NCI-H2196 (cell line): ENCODE data around the gene TTC39C.

ENCODE experiments used
- DNase-seq: peaks from one replicate; lab custom pipeline; 2025; ENCODE audit not compliant: unreplicated experiment; lab: John Stamatoyannopoulos, UW

Gene TTC39C

DNA sequence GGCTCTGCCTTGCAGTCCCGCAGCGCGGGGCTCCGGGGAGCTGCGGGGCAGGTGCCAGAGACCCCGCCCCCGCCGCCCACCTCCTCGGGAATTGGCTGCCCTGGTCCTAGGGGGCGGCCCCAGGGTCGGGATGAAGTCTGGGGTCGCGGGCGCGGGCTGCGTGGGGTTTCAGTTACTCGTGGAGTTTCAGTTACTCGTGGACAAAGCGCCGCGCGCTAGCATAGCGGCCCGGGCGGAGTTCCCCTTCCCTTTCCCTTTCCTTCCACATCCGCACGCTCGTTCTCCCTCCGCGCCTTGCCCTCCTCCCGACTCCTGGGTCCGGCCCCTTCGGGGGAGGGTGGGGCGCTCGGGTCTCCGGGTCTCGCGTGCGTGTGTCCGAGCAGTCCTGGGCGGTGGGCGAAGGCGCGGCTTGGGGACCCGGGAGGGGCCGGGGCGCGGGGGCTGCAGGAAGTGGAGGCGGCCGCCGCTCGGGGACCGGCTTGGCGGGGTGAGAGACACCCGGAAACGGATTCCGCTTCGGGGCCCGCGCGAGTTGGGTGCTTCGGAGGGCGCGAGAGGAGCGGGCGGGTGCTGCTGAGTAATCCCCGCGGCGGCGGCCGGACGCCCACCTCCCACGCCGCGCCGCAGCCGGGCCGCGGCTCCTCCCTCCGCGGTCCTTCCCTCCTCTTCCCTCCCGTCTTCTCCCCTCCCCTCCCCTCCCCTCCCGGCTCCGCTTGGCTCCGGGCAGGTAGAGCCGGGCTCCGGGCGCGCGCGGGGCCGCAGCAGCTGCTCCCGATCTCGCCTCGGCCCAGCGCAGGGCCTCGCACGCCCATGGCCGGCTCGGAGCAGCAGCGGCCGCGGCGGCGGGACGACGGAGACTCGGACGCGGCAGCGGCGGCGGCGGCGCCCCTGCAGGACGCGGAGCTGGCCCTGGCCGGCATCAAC is at the start of gene TTC39C:
TSS of gene TTC39C (plus strand) at position 693 of the 924 bp plus-strand sequence. CDS start at position 811, 118 bp downstream.
- DNase-seq = peak; percentile 62

DNA sequence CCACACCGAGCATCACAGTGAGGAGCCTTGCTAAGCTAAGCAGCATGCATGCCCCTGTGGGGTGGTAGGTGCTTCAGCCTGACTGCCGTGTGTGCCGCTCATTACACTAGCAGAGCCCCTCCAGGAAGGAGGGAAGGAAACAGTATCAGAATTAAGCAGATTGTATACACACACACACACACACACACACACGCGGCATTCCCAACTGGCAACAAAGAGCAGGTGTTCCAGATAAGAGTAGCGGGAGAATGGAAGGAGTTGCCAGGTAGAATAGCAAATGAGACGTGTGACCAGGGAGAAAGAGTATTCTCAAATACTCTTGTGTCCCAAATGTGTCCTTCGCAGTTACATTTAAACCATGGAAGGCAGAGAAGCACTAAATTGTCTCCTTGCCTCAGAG is 47.6 kb upstream of the TTC39C start:
- no peak for DNase-seq

DNA sequence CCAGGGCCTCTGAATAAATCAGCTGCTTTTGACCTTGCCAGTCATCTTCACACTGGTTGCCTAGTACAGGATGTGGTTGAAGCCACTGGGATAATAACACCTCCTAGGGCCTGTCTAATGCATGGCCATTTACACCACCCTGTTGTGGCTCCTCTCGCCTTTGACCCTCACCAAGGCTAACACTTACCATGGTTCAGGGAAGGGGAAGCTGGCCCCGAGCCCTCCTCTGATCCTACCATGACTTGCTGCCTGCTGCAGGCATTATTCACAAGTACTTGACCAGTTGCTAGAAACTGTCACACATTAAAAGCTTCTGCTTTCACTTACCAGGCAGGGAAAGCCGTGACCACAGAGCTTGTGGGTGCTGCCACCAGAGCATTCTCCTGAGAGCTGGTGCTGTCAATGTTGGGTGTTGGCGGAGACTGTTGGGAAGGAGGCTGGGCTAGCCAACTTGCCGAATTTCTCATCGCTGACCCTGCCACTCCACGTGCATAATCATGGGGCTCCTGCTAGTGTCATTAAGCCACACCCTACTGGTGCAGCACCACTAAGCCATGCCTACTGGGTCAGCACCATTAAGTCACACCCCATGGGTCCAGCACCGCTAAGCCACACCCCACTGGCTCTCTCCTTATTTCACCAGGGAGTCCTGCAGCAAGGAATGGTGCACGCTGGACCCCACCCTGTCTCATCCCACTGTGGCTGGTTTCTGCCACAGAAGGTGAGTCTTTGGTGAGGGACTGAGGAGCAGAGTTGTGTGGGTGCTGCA is 47.0 kb upstream of the TTC39C start:
- no peak for DNase-seq

DNA sequence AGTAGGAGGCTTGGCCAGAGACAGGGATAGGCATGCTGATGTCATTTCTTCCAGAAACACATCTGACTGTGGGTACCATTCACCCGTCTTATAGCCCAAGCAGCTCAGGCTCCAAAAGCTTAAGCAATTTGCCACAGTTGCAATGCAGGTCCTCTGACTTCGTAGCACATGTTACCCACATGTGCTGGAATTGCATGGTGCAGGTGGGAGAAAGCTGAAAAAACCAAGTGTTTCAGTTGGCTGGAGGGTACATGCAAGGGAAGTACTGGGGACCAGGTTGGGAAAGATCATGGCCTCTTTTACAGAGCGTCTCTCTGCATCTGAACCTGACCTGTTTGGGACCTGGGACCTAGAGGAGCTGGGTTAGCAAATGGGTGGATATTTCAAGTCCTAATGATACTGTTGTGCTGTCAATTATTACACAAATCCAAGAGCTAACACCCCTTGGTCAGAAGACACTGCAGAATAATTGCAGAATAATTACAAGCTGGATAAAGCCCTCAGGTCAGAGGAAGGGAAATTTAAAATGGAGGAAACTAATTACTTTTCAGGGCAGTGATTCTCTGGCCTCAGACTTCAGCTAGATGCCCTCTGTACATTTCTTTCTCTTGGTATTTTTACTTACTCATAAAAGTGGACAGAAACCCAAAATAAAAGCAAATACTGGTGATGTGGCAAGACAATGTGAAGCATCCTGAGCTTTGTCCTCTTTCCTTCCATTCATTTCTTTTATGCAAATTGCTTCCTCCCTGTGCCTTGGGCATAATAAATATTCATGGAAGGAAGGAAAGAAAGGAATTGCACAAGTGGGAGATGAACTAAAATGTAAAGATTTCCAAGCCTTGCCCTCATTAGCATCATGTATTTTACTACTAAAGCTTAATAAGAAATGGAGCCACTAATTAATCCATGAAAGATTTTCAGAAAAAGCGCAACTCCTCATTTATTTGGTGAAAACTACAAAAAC is 45.6 kb upstream of the TTC39C start:
- DNase-seq = no peak

DNA sequence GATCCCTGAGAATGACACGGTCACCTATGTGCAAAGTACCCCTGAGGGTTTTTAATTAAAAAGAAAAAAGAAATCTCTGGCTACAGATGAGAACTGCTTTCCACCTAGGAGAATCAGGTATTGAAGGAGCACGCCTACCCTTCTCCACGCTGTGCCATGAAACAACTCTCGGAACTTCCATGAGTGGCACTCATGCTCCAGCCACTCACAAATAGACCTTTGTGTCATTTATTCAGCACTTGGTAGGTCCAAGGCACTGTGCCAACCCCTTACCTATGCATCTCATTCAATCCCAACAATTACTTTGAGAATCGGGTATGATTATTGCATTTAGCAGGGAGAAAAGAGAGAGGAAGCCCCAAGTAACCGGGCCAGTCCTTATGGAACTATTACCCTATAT is 44.9 kb upstream of the TTC39C start:
- no peak for DNase-seq

DNA sequence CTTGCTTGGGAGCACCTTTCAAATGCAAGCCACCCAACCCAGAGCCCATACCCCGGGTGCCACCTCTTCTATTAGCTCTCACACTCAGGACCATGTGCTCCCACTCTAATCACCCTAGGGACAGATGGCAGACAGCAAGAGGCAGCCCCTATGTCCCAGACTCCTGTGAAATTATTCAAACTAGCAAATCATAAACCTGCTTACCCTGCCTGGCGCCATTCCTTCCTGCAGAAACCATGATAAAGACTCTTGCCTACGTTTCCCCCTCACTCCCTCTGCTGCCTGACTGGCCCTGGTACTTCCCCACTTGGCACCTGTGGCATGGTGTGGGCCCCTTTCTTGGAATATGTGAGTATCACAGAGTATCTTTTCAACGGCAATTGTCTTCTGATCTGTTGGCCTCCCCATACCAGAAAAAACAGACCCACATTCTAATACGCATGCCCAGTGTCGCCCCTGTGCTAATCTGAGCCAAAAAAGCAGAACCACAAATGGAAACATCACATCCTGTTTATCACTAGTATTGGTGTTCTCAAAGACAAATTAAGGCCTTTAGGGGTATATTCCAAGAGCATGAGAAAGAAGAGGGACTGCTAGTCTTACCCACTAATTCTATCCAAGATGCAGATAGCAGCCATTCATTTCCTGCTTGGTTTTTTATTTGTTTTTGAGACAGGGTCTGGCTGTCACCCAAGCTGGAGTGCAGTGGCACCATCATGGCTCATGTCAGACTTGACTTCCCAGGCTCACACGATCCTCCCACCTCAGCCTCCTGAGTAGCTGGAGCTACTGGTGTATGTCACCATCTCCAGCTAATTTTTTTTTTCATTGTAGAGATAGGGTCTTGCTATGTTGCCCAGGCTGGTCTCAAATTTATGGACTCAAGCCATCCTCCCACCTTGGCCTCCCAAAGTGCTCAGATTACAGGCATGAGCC is 44.1 kb upstream of the TTC39C start:
- no peak for DNase-seq

DNA sequence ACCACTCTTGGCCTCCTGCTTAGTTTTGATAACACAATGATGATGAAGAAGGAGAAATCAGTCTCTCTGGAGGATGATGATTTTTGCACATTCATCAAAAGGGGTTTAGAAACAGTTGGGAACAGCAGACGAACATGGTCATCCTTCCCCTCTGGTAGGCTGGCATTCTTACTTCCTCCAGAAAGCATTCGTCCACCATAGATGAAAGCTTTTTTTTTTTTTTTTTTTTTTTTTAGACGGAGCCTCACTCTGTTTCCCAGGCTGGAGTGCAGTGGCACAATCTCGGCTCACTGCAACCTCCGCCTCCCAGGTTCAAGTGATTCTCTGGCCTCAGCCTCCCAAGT is 43.5 kb upstream of the TTC39C start:
- DNase-seq = no peak

DNA sequence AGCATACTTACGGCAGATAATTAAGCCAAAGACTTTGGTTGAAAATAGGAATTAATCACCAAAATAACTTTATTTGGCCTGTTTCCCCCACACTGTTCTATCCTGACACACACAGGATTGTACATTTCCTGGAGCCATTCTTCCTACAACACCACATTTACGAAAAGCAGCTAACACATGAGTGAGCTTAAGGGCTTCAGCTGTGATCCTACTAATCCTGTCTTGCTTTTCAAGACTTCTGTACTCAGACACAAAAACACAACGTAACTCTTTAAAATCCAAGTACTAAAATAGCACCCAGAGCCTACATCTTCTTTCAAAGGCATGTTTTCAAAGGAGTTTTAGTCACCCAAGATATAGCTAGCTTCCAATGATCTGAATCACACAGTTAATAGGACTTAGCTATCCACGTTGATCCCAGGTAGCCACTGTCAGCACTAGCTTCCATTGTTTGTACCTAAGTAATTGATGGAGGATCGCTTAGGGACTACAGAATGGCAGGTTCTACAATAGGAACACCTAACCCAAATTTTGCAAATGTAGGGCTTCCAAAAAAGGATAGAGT is 42.8 kb upstream of the TTC39C start:
- DNase-seq = no peak

DNA sequence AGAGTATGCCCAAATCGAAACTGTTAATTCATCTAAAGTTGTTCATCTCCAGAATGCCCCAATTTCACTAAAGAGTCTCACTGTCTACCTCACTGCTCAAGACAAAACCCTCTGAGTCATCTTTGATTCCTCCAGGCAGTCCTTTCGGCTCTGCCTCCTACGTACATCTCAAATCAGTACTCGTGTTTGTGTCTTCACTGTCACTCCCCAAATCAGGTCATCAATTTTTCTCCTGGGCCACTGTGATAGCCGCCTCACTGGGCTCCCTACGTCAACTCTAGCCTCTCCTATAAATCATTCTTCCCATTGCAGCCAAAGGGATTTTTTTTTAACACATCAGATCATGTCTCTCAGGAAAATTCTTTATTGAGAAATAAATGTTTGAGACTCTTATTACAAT is 42.1 kb upstream of the TTC39C start:
- no peak for DNase-seq

DNA sequence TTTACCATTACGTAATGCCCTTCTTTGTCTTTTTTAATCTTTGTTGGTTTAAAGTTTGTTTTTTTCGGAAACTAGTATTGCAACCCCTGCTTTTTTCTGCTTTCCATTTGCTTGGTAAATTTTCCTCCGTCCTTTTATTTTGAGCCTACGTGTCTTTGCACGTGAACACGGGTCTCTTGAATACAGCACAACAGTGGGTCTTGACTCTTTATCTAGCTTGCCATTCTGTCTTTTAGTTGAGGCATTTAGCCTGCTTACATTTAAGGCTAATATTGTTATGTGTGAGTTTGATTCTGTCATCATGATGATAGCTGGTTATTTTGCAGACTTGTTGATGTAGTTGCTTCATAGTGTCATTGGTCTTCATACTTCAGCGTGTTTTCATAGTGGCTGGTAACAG is 37.5 kb upstream of the TTC39C start:
- no peak for DNase-seq

DNA sequence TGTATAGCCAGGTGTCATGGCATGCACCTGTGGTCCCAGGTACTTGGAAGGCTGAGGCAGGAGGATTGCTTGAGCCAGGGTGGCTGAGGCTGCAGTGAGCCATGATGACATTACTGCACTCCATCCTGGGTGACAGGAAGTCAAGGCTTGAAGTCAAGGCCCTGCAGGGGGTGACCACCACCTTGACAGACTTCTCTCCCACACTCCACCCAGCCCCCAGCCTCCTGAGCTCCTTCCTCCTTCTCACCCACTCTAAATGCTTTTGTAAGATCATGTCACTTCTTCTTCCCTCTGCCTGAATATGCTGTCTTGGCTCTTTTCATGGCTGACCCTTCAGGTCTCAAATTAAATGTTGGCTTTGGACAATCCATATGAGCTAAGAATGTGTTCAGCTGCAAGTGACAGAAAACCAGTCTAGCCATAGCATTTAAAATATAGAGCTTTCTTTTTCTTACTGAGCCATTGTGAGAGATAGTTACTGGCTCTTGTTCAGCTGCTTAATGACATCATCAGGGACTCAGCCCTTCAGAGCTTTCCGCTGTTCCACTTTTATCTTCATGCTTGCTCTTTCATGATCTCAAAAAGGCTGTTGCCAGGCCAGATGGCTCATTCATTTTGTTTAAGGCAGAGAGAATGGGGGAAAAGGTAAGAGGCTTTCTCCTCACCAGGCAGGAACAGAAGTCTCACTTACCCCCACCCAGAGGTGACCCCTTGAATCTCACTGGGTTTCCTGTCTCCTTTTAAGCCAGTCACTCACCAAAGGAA is 36.7 kb upstream of the TTC39C start:
- no peak for DNase-seq

DNA sequence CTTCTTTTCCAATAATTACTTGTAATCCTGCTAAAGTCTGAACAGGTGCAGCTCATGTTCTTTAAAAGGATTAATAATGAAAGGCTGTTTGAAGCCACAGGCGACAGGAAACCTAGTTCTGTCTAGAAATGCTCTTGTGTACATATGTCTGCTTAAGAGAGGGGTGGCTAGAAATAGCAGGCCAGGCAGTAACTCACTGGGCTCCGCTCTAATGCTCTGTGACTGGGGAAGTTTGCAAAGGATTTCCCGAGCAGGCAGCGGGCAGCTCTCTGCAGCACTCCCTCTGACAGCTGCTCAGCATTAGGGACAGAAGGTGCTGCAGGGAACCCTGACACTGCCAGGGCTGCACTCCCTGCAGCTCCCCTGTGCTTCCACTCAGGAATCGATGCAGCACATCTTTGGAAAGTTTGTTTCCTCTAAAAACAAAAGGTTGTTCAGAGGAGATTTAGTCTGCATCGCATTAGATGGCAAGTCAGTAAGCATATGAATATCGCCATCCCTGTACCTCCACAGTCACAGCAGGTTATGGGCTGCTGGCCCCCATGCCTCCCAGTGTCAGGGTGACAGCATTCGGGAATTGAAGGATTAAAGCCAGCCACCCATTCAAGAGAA is 33.1 kb upstream of the TTC39C start:
- no peak for DNase-seq

DNA sequence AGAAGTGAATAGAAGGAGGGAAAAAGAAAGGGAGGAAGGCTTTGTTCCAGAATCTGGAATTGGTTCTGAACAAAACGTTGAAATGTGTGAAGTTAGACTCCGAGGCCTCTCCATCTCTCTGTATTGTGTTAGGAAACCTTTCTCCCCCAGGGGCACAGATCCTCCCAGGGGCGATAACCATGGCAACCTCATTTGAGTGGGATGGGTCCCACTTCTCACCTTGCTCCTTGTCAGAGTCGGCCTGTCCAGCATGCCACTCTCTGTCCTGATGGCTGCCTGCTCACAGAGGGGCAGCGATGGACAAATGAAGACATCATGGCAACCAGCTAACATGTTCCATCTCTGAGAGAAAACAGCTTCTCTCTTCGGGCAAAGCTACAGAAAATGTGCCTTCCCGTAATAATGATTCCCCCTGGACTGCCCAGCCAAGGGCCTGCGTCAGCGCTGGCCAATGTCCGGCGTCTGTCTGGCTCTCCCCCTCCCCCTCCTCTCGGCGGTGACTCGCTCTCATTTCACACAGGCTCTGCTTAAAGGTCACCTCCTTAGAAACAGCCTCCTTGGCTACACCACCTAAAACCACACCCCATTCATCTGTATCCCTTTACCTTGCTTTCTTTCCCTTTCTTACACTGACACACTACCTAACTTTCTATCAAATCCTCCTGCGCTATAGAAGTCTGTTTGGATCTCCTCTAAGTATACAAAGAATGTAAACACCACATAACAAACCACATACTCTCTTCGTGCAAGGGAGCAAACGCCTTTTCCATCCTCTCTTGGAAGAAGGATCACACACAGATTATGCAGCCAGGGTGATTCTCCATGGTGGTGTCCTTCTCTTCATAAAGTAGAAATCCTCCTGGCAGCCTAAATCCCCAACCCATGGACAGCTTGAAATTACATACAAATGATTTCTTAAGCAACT is 32.1 kb upstream of the TTC39C start:
- DNase-seq = no peak

DNA sequence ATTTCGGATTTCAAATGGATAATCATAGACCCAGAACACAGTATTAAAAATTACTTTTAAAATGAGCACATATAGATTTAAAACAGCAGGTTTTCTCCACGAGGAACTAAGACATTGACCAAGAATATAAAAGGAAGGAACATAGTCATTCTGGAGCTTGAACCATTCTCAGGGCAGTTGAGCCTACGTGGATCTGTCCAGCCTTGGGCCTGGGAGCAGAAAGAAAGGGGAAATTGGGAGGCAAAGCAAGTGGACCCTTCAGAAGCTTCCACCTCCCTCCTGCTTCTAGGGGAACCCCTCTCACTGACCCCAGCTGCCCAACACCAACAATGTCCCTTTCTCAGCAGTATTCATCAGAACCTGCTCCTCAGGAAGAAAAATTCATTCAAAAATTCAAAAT is 31.4 kb upstream of the TTC39C start:
- DNase-seq = no peak

DNA sequence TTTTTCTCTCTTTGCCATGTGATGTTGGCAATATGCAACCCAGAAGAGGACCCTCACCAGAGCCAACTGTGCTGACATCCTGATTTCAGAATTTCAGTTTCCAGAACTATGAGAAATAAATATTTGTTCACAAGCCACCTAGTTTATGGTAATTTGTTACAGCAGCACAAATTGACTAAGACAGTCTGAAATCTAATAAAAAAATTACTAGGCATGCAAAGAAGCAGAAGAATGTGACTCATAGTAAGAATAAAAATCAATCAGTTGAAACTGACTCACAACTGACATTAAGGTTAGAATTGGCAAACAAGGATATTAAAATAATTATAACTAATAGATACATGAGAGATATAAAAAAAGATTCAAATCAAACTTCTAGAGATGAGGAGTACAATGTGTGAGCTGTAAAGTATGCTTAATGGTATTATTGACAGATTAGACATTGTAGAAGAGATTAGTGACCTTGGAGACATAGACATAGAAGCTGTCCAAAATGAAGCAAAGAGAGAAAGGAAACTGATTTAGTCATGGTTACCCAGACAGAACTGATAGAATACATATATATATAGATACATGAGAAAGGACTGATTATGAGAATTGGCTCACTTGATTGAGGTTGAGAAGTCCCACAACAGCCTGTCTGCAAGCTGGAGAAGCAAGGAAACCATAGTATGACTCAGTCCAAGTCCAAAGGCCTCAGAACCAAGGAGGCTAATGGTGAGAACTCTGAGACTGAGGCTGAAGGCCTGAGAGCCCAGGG is 27.8 kb upstream of the TTC39C start:
- no peak for DNase-seq

DNA sequence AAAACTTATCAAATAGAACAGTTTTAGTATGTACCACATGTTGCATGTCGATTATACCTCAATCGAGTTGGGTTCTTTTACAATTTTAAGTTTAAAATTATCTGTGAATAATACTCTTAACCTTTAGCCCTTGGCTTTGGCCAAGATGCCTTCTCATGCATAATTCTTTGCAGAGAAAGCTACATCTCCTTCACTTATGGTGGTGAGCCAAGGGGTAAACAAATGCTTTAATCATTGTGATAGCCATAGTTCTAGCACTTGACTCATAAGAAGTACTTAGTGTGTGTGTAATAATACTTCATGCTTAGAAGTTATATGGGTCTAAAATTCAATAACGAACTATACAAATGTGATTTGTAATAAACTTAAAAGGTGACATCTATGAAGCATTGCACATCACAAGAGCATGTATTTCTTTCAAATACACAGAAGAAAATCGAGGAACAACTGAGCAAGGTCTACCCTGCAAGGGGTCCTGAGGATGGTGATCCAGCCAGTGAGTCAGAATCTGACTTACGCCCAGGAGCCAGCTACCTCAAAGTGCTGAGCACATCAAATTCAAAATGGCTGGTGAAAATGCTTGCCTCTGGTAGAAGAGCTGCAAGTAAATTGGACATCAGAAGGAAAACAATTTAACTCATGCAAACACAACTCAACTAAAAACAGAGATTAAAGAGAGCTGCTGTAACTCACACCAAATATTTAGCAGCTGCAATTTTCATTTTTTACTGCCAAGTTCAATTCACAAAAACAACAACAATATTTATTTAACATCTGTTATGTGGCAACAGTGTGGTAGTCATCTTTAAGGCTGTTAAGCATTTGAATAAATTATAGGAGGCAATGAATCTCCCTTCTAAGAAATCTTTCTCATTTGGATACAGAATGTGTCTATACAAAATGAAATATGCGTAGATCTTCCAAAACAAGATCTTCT is 23.8 kb upstream of the TTC39C start:
- DNase-seq = no peak
